Kidney (tissue), 14 donors: ENCODE data around the gene SH3RF3. TPM values are rescaled to one million over a fixed set of nuclear protein-coding genes. Genes with fewer than 3 reads are reported as not detected.

Experiments used
- DNase-seq, 5 donors: peaks; one replicate each; pipeline ENCODE4 v3.0.0-alpha.2; 2013 to 2020
- FAIRE-seq: peaks from 2 replicates; lab custom pipeline; 2012; peaks lifted over from hg19 to GRCh38; lab: Jason Lieb, UNC
- H3K27ac ChIP-seq, 2 donors: one replicate each; pipeline ENCODE4 v1.7.0; 2013; ENCODE audit warnings: low read depth in 2 of 2, low read length in 2 of 2, inconsistent platforms in 1 of 2
- H3K27me3 ChIP-seq: one replicate; pipeline ENCODE4 v1.7.1; 2013; ENCODE audit warnings: low read length, inconsistent platforms; ENCODE audit not compliant: control insufficient read depth, insufficient read depth
- H3K36me3 ChIP-seq, 3 donors: one replicate each; pipeline versions ENCODE4 v1.7.0 to v1.7.1; 2013; ENCODE audit warnings: low read length in 3 of 3, control low read depth in 1 of 3, inconsistent platforms in 1 of 3; ENCODE audit not compliant: insufficient read depth in 3 of 3, control insufficient read depth in 2 of 3
- H3K4me1 ChIP-seq, 3 donors: one replicate each; pipeline versions ENCODE4 v1.7.0 to v1.7.1; 2013; ENCODE audit warnings: low read length in 3 of 3, inconsistent platforms in 1 of 3, low read depth in 1 of 3; ENCODE audit not compliant: control insufficient read depth in 2 of 3, insufficient read depth in 2 of 3
- H3K4me3 ChIP-seq, 3 donors: one replicate each; pipeline versions ENCODE4 v1.7.0 to v1.8.1; 2013; ENCODE audit warnings: low read length in 3 of 3, control low read depth in 1 of 3, inconsistent platforms in 1 of 3
- H3K9ac ChIP-seq, 3 donors: one replicate each; pipeline versions ENCODE4 v1.7.0 to v1.7.1; 2013; ENCODE audit warnings: low read length in 3 of 3, control low read depth in 1 of 3, inconsistent platforms in 1 of 3
- H3K9me3 ChIP-seq, 3 donors: one replicate each; pipeline versions ENCODE4 v1.7.0 to v1.7.1; 2013; ENCODE audit warnings: low read length in 3 of 3, control low read depth in 1 of 3, inconsistent platforms in 1 of 3; ENCODE audit not compliant: control insufficient read depth in 2 of 3, insufficient read depth in 1 of 3
- CTCF ChIP-seq: IDR thresholded peaks from 3 replicates; pipeline ENCODE4 v1.5.1; 2012; ENCODE audit warnings: mild to moderate bottlenecking, moderate library complexity, borderline replicate concordance; ENCODE audit not compliant: insufficient read depth; ENCODE audit errors: extremely low read depth
- intact Hi-C: fragments of 100-400 bp; cut with DNase I; formaldehyde crosslinking; loops from one replicate; pipeline ENCODE4 v1.11.1; 2022
- polyA plus RNA-seq: library from polyadenylated mRNA; stranded (reverse); fragments of 350-450 nt; fragmentation: Illumina TruSeq; extraction: RNeasy Lipid Tissue Mini Kit (QIAGEN cat#74804); gene quantifications from one replicate; pipeline ENCODE4 v1.2.3, GENCODE V29; 2014; ENCODE audit warnings: low read depth, low replicate concordance; ENCODE audit not compliant: insufficient read depth
- total RNA-seq: library from RNA; stranded (reverse); fragmentation: NEBNext Ultra II Directional; extraction: Animal tissue kit (Norgen Biotek cat#: 25700); gene quantifications from one replicate; pipeline ENCODE4 v1.2.1, GENCODE V29; 2021
- donor health status: control.
- donor health status: control.
- donor health status: control.
- donor health status: control.
- donor health status: control.
- donor health status: DM: yes; HTN: yes; CAD: no.
- donor health status: Normal renal cell carcinoma (clear cell type).

The SH3RF3 gene
- total and polyA plus RNA-seq, 2 donors from 2014 or later: 1.7 to 10.7 TPM

GRCh38 chr2:109171444-109172334 lies 42.7 kb downstream of the SH3RF3 start:
- no peaks in the 10 kb centered on the region for H3K36me3 ChIP-seq
- intact Hi-C loops: no loop called here
- H3K9ac ChIP-seq: no peak overlapping the region
- no peak for TF ChIP-seq CTCF
- no peak for FAIRE-seq
- H3K4me3 ChIP-seq: no peak overlapping the region
- DNase-seq: peak in 2 of 5 donors; percentile 21 to 88
- no peaks in the 10 kb centered on the region for H3K27me3 ChIP-seq
- H3K27ac ChIP-seq: peak overlapping the region in 1 of 2 donors; percentile 59
- peaks cover 0 to 21% (median 10%) of the 10 kb centered on the region in 3 donors for H3K4me1 ChIP-seq
- peaks cover 0 to 5% (median 0%) of the 10 kb centered on the region in 3 donors for H3K9me3 ChIP-seq

GRCh38 chr2:109172556-109173105 lies 43.6 kb downstream of the SH3RF3 start:
- no peak overlapping the region for H3K27ac ChIP-seq
- H3K9me3 ChIP-seq: peaks cover 0 to 5% (median 0%) of the 10 kb centered on the region in 3 donors
- peaks cover 0 to 23% (median 10%) of the 10 kb centered on the region in 3 donors for H3K4me1 ChIP-seq
- H3K27me3 ChIP-seq: no peaks in the 10 kb centered on the region
- no peak overlapping the region for H3K4me3 ChIP-seq
- H3K9ac ChIP-seq: no peak overlapping the region
- intact Hi-C loops: no loop called here
- H3K36me3 ChIP-seq: no peaks in the 10 kb centered on the region
- FAIRE-seq (no peak), DNase-seq (no peak)
- no peak for TF ChIP-seq CTCF

GRCh38 chr2:109173311-109174171 lies 44.5 kb downstream of the SH3RF3 start:
- H3K27me3 ChIP-seq: no peaks in the 10 kb centered on the region
- no peak for FAIRE-seq
- intact Hi-C loops: no loop called here
- H3K9me3 ChIP-seq: peaks cover 0 to 5% (median 0%) of the 10 kb centered on the region in 3 donors
- H3K27ac ChIP-seq: peak overlapping the region; percentile 10 to 83
- H3K36me3 ChIP-seq: no peaks in the 10 kb centered on the region
- TF ChIP-seq CTCF: no peak
- peaks cover 0 to 23% (median 10%) of the 10 kb centered on the region in 3 donors for H3K4me1 ChIP-seq
- peak in 2 of 5 donors; percentile 64 to 89 for DNase-seq
- no peak overlapping the region for H3K4me3 ChIP-seq
- no peak overlapping the region for H3K9ac ChIP-seq
